K562 (cell line): ENCODE results near the gene MAZ. TPM values are rescaled to one million over a fixed set of nuclear protein-coding genes. Genes with fewer than 3 reads are reported as not detected.

Source experiments
- ATF2 ChIP-seq: sonication (generic); formaldehyde crosslinking; IDR thresholded peaks from 2 replicates; pipeline ENCODE4 v1.8.1; 2022; ENCODE audit warnings: missing genetic modification reagents
- CHAMP1 ChIP-seq: fragments of 450-650 bp; IDR thresholded peaks from 2 replicates; pipeline ENCODE4 v1.6.1; 2016; ENCODE audit warnings: mild to moderate bottlenecking
- ZNF449 ChIP-seq: fragments of 250-450 bp; sonication (Bioruptor Pico); IDR thresholded peaks from 2 replicates; pipeline ENCODE4 v1.8.0; 2022; ENCODE audit warnings: moderate library complexity, mild to moderate bottlenecking, inconsistent platforms
- ZNF586 ChIP-seq: fragments of 450-650 bp; formaldehyde crosslinking; conservative IDR thresholded peaks from 2 replicates; pipeline ENCODE4 v1.4.0; 2020; ENCODE audit warnings: mild to moderate bottlenecking, moderate library complexity
- ZNF764 ChIP-seq: fragments of 250-450 bp; sonication (Bioruptor Pico); IDR thresholded peaks from 2 replicates; pipeline ENCODE4 v1.4.0; 2020; ENCODE audit warnings: low read depth, mild to moderate bottlenecking, moderate library complexity
- polyA plus RNA-seq, 8 experiments: library from polyadenylated mRNA; depleted of rRNA in 4 of 8; stranded (reverse) in 5 of 8; unstranded in 3 of 8; fragments of >200 nt; fragmentation: Nextera tagmentation in 2 of 8; fragmentation: Illumina TruSeq in 1 of 8; extraction: Ambion mirVana in 2 of 8; extraction: Trizol in 1 of 8; gene quantifications; 2 replicates each; pipeline versions ENCODE4 v1.2.1 to v1.2.3, GENCODE V29; 2011 to 2014; ENCODE audit warnings: inconsistent platforms in 1 of 8, missing spikeins in 1 of 8
- total RNA-seq, 7 experiments: library from RNA; depleted of rRNA in 6 of 7; stranded (reverse); fragments of >200 nt in 6 of 7; fragmentation: Illumina TruSeq in 2 of 7; extraction: Trizol in 2 of 7; gene quantifications; 2 replicates each; pipeline versions ENCODE4 v1.2.1 to v1.2.3, GENCODE V29; 2011 to 2021; ENCODE audit warnings: low replicate concordance in 1 of 7
- TF ChIP-seq, protein P1 (sequence below): fragments of 200-600 bp; sonication (generic); IDR thresholded peaks from one replicate; pipeline ENCODE4 v1.6.1; 2012; ENCODE audit warnings: mild to moderate bottlenecking, low read depth, low read length, inconsistent platforms
- TF ChIP-seq, protein P2 (sequence below): fragments of 450-650 bp; conservative IDR thresholded peaks from 2 replicates; pipeline ENCODE4 v1.6.1; 2016; ENCODE audit warnings: missing genetic modification characterization, low read depth, mild to moderate bottlenecking, control low read depth, missing compliant biosample characterization

The MAZ gene
- total and polyA plus RNA-seq, 9 of the 15 experiments (the other 6 are each of a cell fraction or from before 2014, with no cell fraction given), result 45.4 to 532 (median 250) TPM

DNA sequence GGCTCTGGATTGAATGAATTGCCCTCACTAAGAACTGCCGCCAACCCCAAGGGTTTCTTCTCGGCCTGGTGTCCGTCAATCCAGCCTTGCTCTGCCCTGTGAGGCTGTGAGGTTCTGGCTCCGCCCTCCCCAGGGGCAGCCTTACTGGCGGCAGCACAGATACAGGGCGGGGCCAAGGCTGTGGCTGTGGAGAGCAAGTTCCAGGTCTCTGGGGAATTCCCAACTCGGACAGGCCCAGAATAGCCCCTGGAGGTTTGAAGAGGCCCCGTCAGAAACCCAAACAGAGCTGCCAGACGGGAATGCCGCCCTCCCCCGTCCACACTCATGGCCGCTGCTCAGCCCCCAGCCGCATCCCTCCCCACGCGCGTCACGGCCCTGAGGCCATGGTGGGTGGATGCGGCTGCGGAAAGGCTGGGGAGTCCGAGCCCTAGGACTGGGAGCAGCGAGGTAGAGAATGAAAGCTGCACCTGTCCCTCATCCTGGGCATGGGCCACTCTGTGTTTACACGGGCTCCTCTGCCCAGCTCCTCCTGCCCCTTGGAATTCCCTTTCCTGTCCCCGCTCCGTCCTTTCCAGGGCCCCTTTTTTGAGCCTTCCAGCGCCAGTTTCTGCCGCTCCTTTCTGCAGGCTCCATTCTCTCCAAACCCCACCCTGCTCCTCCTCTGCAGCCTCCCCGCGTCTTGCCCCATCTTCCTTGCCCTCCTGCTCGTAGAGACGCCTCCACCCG is 5.0 kb downstream of the MAZ start (continued):
- TF ChIP-seq ZNF449 (CRISPR knock-in tag), result no peak
- TF ChIP-seq ZNF764 (CRISPR knock-in tag), result peak; percentile 24; the same call in 1 of the 2 replicates
- TF ChIP-seq ZNF586, result 0 out of 2 replicates have a peak, but pooled peaks have one; percentile 64
- TF ChIP-seq, protein P1, sequence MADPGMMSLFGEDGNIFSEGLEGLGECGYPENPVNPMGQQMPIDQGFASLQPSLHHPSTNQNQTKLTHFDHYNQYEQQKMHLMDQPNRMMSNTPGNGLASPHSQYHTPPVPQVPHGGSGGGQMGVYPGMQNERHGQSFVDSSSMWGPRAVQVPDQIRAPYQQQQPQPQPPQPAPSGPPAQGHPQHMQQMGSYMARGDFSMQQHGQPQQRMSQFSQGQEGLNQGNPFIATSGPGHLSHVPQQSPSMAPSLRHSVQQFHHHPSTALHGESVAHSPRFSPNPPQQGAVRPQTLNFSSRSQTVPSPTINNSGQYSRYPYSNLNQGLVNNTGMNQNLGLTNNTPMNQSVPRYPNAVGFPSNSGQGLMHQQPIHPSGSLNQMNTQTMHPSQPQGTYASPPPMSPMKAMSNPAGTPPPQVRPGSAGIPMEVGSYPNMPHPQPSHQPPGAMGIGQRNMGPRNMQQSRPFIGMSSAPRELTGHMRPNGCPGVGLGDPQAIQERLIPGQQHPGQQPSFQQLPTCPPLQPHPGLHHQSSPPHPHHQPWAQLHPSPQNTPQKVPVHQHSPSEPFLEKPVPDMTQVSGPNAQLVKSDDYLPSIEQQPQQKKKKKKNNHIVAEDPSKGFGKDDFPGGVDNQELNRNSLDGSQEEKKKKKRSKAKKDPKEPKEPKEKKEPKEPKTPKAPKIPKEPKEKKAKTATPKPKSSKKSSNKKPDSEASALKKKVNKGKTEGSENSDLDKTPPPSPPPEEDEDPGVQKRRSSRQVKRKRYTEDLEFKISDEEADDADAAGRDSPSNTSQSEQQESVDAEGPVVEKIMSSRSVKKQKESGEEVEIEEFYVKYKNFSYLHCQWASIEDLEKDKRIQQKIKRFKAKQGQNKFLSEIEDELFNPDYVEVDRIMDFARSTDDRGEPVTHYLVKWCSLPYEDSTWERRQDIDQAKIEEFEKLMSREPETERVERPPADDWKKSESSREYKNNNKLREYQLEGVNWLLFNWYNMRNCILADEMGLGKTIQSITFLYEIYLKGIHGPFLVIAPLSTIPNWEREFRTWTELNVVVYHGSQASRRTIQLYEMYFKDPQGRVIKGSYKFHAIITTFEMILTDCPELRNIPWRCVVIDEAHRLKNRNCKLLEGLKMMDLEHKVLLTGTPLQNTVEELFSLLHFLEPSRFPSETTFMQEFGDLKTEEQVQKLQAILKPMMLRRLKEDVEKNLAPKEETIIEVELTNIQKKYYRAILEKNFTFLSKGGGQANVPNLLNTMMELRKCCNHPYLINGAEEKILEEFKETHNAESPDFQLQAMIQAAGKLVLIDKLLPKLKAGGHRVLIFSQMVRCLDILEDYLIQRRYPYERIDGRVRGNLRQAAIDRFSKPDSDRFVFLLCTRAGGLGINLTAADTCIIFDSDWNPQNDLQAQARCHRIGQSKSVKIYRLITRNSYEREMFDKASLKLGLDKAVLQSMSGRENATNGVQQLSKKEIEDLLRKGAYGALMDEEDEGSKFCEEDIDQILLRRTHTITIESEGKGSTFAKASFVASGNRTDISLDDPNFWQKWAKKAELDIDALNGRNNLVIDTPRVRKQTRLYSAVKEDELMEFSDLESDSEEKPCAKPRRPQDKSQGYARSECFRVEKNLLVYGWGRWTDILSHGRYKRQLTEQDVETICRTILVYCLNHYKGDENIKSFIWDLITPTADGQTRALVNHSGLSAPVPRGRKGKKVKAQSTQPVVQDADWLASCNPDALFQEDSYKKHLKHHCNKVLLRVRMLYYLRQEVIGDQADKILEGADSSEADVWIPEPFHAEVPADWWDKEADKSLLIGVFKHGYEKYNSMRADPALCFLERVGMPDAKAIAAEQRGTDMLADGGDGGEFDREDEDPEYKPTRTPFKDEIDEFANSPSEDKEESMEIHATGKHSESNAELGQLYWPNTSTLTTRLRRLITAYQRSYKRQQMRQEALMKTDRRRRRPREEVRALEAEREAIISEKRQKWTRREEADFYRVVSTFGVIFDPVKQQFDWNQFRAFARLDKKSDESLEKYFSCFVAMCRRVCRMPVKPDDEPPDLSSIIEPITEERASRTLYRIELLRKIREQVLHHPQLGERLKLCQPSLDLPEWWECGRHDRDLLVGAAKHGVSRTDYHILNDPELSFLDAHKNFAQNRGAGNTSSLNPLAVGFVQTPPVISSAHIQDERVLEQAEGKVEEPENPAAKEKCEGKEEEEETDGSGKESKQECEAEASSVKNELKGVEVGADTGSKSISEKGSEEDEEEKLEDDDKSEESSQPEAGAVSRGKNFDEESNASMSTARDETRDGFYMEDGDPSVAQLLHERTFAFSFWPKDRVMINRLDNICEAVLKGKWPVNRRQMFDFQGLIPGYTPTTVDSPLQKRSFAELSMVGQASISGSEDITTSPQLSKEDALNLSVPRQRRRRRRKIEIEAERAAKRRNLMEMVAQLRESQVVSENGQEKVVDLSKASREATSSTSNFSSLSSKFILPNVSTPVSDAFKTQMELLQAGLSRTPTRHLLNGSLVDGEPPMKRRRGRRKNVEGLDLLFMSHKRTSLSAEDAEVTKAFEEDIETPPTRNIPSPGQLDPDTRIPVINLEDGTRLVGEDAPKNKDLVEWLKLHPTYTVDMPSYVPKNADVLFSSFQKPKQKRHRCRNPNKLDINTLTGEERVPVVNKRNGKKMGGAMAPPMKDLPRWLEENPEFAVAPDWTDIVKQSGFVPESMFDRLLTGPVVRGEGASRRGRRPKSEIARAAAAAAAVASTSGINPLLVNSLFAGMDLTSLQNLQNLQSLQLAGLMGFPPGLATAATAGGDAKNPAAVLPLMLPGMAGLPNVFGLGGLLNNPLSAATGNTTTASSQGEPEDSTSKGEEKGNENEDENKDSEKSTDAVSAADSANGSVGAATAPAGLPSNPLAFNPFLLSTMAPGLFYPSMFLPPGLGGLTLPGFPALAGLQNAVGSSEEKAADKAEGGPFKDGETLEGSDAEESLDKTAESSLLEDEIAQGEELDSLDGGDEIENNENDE, result no peak
- TF ChIP-seq ATF2, result no peak
- no peak for TF ChIP-seq CHAMP1
- TF ChIP-seq, protein P2, sequence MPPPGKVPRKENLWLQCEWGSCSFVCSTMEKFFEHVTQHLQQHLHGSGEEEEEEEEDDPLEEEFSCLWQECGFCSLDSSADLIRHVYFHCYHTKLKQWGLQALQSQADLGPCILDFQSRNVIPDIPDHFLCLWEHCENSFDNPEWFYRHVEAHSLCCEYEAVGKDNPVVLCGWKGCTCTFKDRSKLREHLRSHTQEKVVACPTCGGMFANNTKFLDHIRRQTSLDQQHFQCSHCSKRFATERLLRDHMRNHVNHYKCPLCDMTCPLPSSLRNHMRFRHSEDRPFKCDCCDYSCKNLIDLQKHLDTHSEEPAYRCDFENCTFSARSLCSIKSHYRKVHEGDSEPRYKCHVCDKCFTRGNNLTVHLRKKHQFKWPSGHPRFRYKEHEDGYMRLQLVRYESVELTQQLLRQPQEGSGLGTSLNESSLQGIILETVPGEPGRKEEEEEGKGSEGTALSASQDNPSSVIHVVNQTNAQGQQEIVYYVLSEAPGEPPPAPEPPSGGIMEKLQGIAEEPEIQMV (tag), result no peak
